DND-41 (cell line): ENCODE results near the gene SPP2.

ENCODE experiments used
- ATAC-seq: fragments of 200-7000 bp; cut with Tn5 transposase; 3 replicates; pipeline ENCODE4 v1.9.1; 2021; ENCODE audit warnings: low read depth; ENCODE audit not compliant: insufficient read depth
- DNase-seq: peaks from one replicate; pipeline ENCODE4 v3.0.0-alpha.2; 2020
- H2AFZ ChIP-seq: 2 replicates; pipeline ENCODE4 v1.6.0; 2012; ENCODE audit warnings: low read depth, low read length
- H3K27ac ChIP-seq: 2 replicates; pipeline ENCODE4 v1.5.1; 2012; ENCODE audit warnings: low read length, inconsistent platforms
- H3K27me3 ChIP-seq: fragments of 200-600 bp; sonication (generic); 2 replicates; pipeline ENCODE4 v1.6.0; 2012; ENCODE audit warnings: low read length, mild to moderate bottlenecking, inconsistent platforms; ENCODE audit not compliant: insufficient read depth, poor library complexity
- H3K36me3 ChIP-seq: 2 replicates; pipeline ENCODE4 v1.5.1; 2012; ENCODE audit warnings: low read length, inconsistent platforms; ENCODE audit not compliant: insufficient read depth
- H3K4me1 ChIP-seq: 2 replicates; pipeline ENCODE4 v1.5.1; 2012; ENCODE audit warnings: mild to moderate bottlenecking, low read length; ENCODE audit not compliant: insufficient read depth
- H3K4me2 ChIP-seq: 2 replicates; pipeline ENCODE4 v1.6.0; 2012; ENCODE audit warnings: mild to moderate bottlenecking, moderate library complexity, low read length, inconsistent platforms; ENCODE audit not compliant: insufficient read depth
- H3K4me3 ChIP-seq, 2 experiments: fragments of 200-600 bp in 1 of 2; shearing (Covaris generic) in 1 of 2; 2 replicates each; pipeline ENCODE4 v1.5.1; 2012 to 2016; ENCODE audit warnings: inconsistent platforms in 2 of 2, low read length in 2 of 2, mild to moderate bottlenecking in 2 of 2, low read depth in 1 of 2, moderate library complexity in 1 of 2
- H3K79me2 ChIP-seq: 2 replicates; pipeline ENCODE4 v1.6.0; 2012; ENCODE audit warnings: low read length, inconsistent platforms; ENCODE audit not compliant: insufficient read depth
- H3K9ac ChIP-seq: 2 replicates; pipeline ENCODE4 v1.6.0; 2012; ENCODE audit warnings: low read depth, mild to moderate bottlenecking, inconsistent platforms, low read length, moderate library complexity
- H3K9me3 ChIP-seq: 2 replicates; pipeline ENCODE4 v1.5.1; 2012; ENCODE audit warnings: low read length, moderate library complexity, mild to moderate bottlenecking, inconsistent platforms; ENCODE audit not compliant: insufficient read depth, severe bottlenecking
- H4K20me1 ChIP-seq: 2 replicates; pipeline ENCODE4 v1.6.0; 2012; ENCODE audit warnings: low read length; ENCODE audit not compliant: insufficient read depth
- EZH2 ChIP-seq: IDR thresholded peaks from 3 replicates; pipeline ENCODE4 v1.6.1; 2012; ENCODE audit warnings: borderline replicate concordance, low read depth, mild to moderate bottlenecking, moderate library complexity, low read length, inconsistent platforms; ENCODE audit not compliant: severe bottlenecking
- TF ChIP-seq, protein P1 (sequence below): IDR thresholded peaks from 2 replicates; pipeline ENCODE4 v1.5.1; 2012; ENCODE audit warnings: borderline replicate concordance, low read length, moderate library complexity, mild to moderate bottlenecking; ENCODE audit not compliant: poor library complexity, severe bottlenecking; ENCODE audit errors: extremely low read depth

SPP2 gene

DNA sequence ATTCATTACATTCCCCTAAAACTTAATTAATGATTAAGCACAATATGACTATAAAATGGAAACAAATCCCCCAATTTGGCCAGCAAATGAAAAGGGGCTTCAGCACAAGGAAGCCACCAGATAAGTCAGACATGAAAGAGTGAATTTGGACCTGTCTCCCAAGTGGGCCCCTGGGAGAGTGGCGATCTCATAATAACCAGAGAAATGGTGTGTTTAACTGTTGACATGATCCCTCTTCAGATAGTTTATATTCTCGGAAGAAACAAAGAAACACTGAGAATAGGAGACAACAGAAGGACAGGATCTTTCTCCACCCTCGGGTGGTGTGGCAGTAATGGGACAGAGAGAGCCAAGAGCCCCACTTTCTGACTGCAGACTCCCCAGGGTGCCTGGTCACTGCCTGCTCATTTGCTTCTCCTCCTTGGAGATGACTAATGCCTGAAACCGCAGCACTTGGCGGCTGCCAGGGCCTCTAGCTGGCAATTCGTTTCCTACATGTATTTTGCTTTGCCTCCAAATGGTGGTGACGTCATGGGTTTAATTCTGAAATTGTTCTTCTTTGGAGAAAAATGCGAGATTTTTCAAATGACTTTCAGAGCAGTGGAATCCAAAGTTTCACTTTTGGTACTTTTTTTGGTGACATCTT lies 46.4 kb upstream of the SPP2 start:
- Histone ChIP-seq H3K4me1 (no peaks in the 10 kb centered on the region), H3K9ac (no peak overlapping the region), H3K27me3 (peaks cover 43% of the 10 kb centered on the region), H2AFZ (no peak overlapping the region), H3K27ac (no peak overlapping the region), H3K4me3 (no peak overlapping the region), H3K36me3 (no peaks in the 10 kb centered on the region), H3K4me2 (no peak overlapping the region), H4K20me1 (no peaks in the 10 kb centered on the region), H3K9me3 (no peaks in the 10 kb centered on the region), H3K79me2 (no peaks in the 10 kb centered on the region)
- no peak for ATAC-seq
- TF ChIP-seq EZH2: no peak
- TF ChIP-seq, protein P1, sequence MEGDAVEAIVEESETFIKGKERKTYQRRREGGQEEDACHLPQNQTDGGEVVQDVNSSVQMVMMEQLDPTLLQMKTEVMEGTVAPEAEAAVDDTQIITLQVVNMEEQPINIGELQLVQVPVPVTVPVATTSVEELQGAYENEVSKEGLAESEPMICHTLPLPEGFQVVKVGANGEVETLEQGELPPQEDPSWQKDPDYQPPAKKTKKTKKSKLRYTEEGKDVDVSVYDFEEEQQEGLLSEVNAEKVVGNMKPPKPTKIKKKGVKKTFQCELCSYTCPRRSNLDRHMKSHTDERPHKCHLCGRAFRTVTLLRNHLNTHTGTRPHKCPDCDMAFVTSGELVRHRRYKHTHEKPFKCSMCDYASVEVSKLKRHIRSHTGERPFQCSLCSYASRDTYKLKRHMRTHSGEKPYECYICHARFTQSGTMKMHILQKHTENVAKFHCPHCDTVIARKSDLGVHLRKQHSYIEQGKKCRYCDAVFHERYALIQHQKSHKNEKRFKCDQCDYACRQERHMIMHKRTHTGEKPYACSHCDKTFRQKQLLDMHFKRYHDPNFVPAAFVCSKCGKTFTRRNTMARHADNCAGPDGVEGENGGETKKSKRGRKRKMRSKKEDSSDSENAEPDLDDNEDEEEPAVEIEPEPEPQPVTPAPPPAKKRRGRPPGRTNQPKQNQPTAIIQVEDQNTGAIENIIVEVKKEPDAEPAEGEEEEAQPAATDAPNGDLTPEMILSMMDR: no peak
- DNase-seq: no peak

GRCh38 chr2:234005126-234005525 lies 45.4 kb upstream of the SPP2 start:
- H3K9me3 ChIP-seq: no peaks in the 10 kb centered on the region
- H2AFZ ChIP-seq: no peak overlapping the region
- no peaks in the 10 kb centered on the region for H4K20me1 ChIP-seq
- H3K4me3 ChIP-seq: no peak overlapping the region
- peaks cover 46% of the 10 kb centered on the region for H3K27me3 ChIP-seq
- no peak overlapping the region for H3K27ac ChIP-seq
- H3K4me1 ChIP-seq: no peaks in the 10 kb centered on the region
- H3K4me2 ChIP-seq: no peak overlapping the region
- no peak for DNase-seq
- no peak for TF ChIP-seq EZH2
- TF ChIP-seq, protein P1: no peak
- H3K36me3 ChIP-seq: no peaks in the 10 kb centered on the region
- no peaks in the 10 kb centered on the region for H3K79me2 ChIP-seq
- no peak overlapping the region for H3K9ac ChIP-seq
- no peak for ATAC-seq

- ATAC-seq (no peak), DNase-seq (no peak)
- no peak overlapping the region for H3K9ac ChIP-seq
- H3K4me3 ChIP-seq: no peak overlapping the region
- no peak overlapping the region for H3K4me2 ChIP-seq
- H2AFZ ChIP-seq: no peak overlapping the region
- no peaks in the 10 kb centered on the region for H3K36me3 ChIP-seq
- TF ChIP-seq EZH2: no peak
- TF ChIP-seq, protein P1: no peak
- no peak overlapping the region for H3K27ac ChIP-seq
- no peaks in the 10 kb centered on the region for H3K9me3 ChIP-seq
- H3K27me3 ChIP-seq: peaks cover 51% of the 10 kb centered on the region
- H3K79me2 ChIP-seq: no peaks in the 10 kb centered on the region
- no peaks in the 10 kb centered on the region for H4K20me1 ChIP-seq
- H3K4me1 ChIP-seq: no peaks in the 10 kb centered on the region
These were observed 44.0 kb upstream of the SPP2 start for GRCh38 chr2:234006501-234006900.
